ENCODE measurements around the gene TTC39C. TPM values are rescaled to one million over a fixed set of nuclear protein-coding genes. Genes with fewer than 3 reads are reported as not detected.

The TTC39C gene
- total RNA-seq, 2 experiments from 2014 or later = 82.6 to 91.8 TPM

GRCh38 chr18:24170360-24170759 lies 155.8 kb downstream of the TTC39C start:
- Histone ChIP-seq H3K27me3 (ENCODE audit: control insufficient read depth in 1 of 2, insufficient read depth in 2 of 2, low read length in 2 of 2) (no peaks in the 10 kb centered on the region), H3K4me3 (ENCODE audit: low read length) (no peak overlapping the region), H3K9me3 (ENCODE audit: control insufficient read depth in 1 of 2, insufficient read depth in 1 of 2, low read length in 2 of 2) (no peaks in the 10 kb centered on the region), H3K27ac (ENCODE audit: low read depth in 1 of 2, low read length in 2 of 2) (no peak overlapping the region), H3K36me3 (ENCODE audit: insufficient read depth, low read length) (no peaks in the 10 kb centered on the region), H3K4me1 (ENCODE audit: insufficient read depth, low read length) (no peaks in the 10 kb centered on the region)
- no peaks in the 10 kb centered on the region for H3K27me3 Mint-ChIP-seq
- TF ChIP-seq CTCF (IDR thresholded peaks at IDR 0.05) = no peak
- ATAC-seq (ENCODE audit: poor library complexity) (no peak), DNase-seq (no peak)
- H3K9me3 Mint-ChIP-seq = no peaks in the 10 kb centered on the region
- H3K36me3 Mint-ChIP-seq (ENCODE audit: low read depth) = no peaks in the 10 kb centered on the region
- no peak overlapping the region for H3K4me3 Mint-ChIP-seq
- H3K4me1 Mint-ChIP-seq (ENCODE audit: low read depth) = no peaks in the 10 kb centered on the region
- no peak overlapping the region for H3K27ac Mint-ChIP-seq
- intact Hi-C loops (cut with DNase I, micrococcal nuclease) = no loop called here
- CTCF ChIA-PET = no interaction called here
- POLR2A ChIA-PET = no interaction called here

- Histone ChIP-seq H3K27ac (ENCODE audit: low read depth in 1 of 2, low read length in 2 of 2) (no peak overlapping the region), H3K4me1 (ENCODE audit: insufficient read depth, low read length) (no peaks in the 10 kb centered on the region), H3K9me3 (ENCODE audit: control insufficient read depth in 1 of 2, insufficient read depth in 1 of 2, low read length in 2 of 2) (no peaks in the 10 kb centered on the region), H3K4me3 (ENCODE audit: low read length) (no peak overlapping the region), H3K27me3 (ENCODE audit: control insufficient read depth in 1 of 2, insufficient read depth in 2 of 2, low read length in 2 of 2) (no peaks in the 10 kb centered on the region), H3K36me3 (ENCODE audit: insufficient read depth, low read length) (no peaks in the 10 kb centered on the region)
- H3K9me3 Mint-ChIP-seq = no peaks in the 10 kb centered on the region
- ATAC-seq (ENCODE audit: poor library complexity) (no peak), DNase-seq (no peak)
- no peaks in the 10 kb centered on the region for H3K4me1 Mint-ChIP-seq (ENCODE audit: low read depth)
- H3K4me3 Mint-ChIP-seq = no peak overlapping the region
- no peak for TF ChIP-seq CTCF (IDR thresholded peaks at IDR 0.05)
- H3K27ac Mint-ChIP-seq = no peak overlapping the region
- CTCF ChIA-PET = no interaction called here
- POLR2A ChIA-PET = no interaction called here
- no peaks in the 10 kb centered on the region for H3K36me3 Mint-ChIP-seq (ENCODE audit: low read depth)
- H3K27me3 Mint-ChIP-seq = no peaks in the 10 kb centered on the region
- intact Hi-C loops (cut with DNase I, micrococcal nuclease) = no loop called here
Observed at GRCh38 chr18:24173997-24174396, 159.4 kb downstream of the TTC39C start.

- Histone ChIP-seq H3K27ac (ENCODE audit: low read depth in 1 of 2, low read length in 2 of 2) (no peak overlapping the region), H3K4me1 (ENCODE audit: insufficient read depth, low read length) (no peaks in the 10 kb centered on the region), H3K9me3 (ENCODE audit: control insufficient read depth in 1 of 2, insufficient read depth in 1 of 2, low read length in 2 of 2) (no peaks in the 10 kb centered on the region), H3K4me3 (ENCODE audit: low read length) (no peak overlapping the region), H3K27me3 (ENCODE audit: control insufficient read depth in 1 of 2, insufficient read depth in 2 of 2, low read length in 2 of 2) (no peaks in the 10 kb centered on the region), H3K36me3 (ENCODE audit: insufficient read depth, low read length) (no peaks in the 10 kb centered on the region)
- H3K4me1 Mint-ChIP-seq (ENCODE audit: low read depth) = no peaks in the 10 kb centered on the region
- ChIA-PET CTCF (no interaction called here), POLR2A (interaction anchor here (0.8 to 1.0 kb wide), 2 partner anchors 315 to 1234 kb away, joined by 3 read pairs; no protein-coding TSS in a partner anchor)
- no peak overlapping the region for H3K4me3 Mint-ChIP-seq
- H3K9me3 Mint-ChIP-seq = no peaks in the 10 kb centered on the region
- H3K27ac Mint-ChIP-seq = no peak overlapping the region
- DNase-seq (peak in 10 of 14 experiments; percentile 3 to 42 (median 19)), ATAC-seq (ENCODE audit: poor library complexity) (no peak)
- H3K36me3 Mint-ChIP-seq (ENCODE audit: low read depth) = no peaks in the 10 kb centered on the region
- intact Hi-C loops (cut with DNase I, micrococcal nuclease) = loop anchor here (2.0 to 5.0 kb wide), 2 partner anchors 310 to 312 kb away; no protein-coding TSS in a partner anchor
- TF ChIP-seq CTCF (IDR thresholded peaks at IDR 0.05) = peak; percentile 23
- no peaks in the 10 kb centered on the region for H3K27me3 Mint-ChIP-seq
Observed at GRCh38 chr18:24176727-24177416, 162.3 kb downstream of the TTC39C start.
